G401 (cell line): ENCODE results near the gene PDHX. TPM values are rescaled to one million over a fixed set of nuclear protein-coding genes. Genes with fewer than 3 reads are reported as not detected.

ENCODE experiments used
- DNase-seq: peaks from one replicate; pipeline ENCODE4 v3.0.0-alpha.2; 2015; ENCODE audit warnings: low spot score
- in situ Hi-C: cut with HindIII; loops from 2 replicates; pipeline ENCODE4 v1.10.0; 2016; ENCODE audit warnings: low sequenced_read_pairs, mixed read lengths
- total RNA-seq: library from RNA; depleted of rRNA; stranded (reverse); fragments of >200 nt; shearing (Covaris generic); gene quantifications from 2 replicates; pipeline ENCODE4 v1.2.3, GENCODE V29; 2014

PDHX gene
- total RNA-seq, 1 experiment from 2014 or later: 40.6 TPM

GRCh38 chr11:34941688-34942087 lies 25.3 kb downstream of the PDHX start:
- DNase-seq: peak; percentile 41
- in situ Hi-C loops: no loop called here

GRCh38 chr11:34944692-34945091 lies 28.3 kb downstream of the PDHX start:
- in situ Hi-C loops: no loop called here
- no peak for DNase-seq

- in situ Hi-C loops: no loop called here
- no peak for DNase-seq
Measured at GRCh38 chr11:34948696-34949095, 32.3 kb downstream of the PDHX start.

- no peak for DNase-seq
- in situ Hi-C loops: no loop called here
Measured at GRCh38 chr11:34953955-34954354, 37.5 kb downstream of the PDHX start.

- in situ Hi-C loops: no loop called here
- DNase-seq: no peak
Measured at GRCh38 chr11:34957206-34957605, 40.8 kb downstream of the PDHX start.

- DNase-seq: no peak
- in situ Hi-C loops: no loop called here
Measured at GRCh38 chr11:34957606-34958005, 41.2 kb downstream of the PDHX start.

GRCh38 chr11:34959770-34960169 lies 43.4 kb downstream of the PDHX start:
- in situ Hi-C loops: no loop called here
- no peak for DNase-seq

- in situ Hi-C loops: no loop called here
Measured at GRCh38 chr11:34960277-34960676, 43.9 kb downstream of the PDHX start.

GRCh38 chr11:34962034-34962433 lies 45.6 kb downstream of the PDHX start:
- in situ Hi-C loops: no loop called here
- no peak for DNase-seq

More at GRCh38 chr11:34960277-34960676, 43.9 kb downstream of the PDHX start:
- DNase-seq: peak; percentile 37

- in situ Hi-C loops: no loop called here
- no peak for DNase-seq
Measured at GRCh38 chr11:34963351-34963750, 46.9 kb downstream of the PDHX start.

GRCh38 chr11:34964610-34965331 lies 48.4 kb downstream of the PDHX start:
- in situ Hi-C loops: no loop called here
- DNase-seq: no peak

- DNase-seq: no peak
- in situ Hi-C loops: no loop called here
Measured at GRCh38 chr11:34968862-34969261, 52.4 kb downstream of the PDHX start.

- in situ Hi-C loops: no loop called here
Measured at GRCh38 chr11:34970033-34970432, 53.6 kb downstream of the PDHX start.

GRCh38 chr11:34970480-34970879 lies 54.1 kb downstream of the PDHX start:
- in situ Hi-C loops: no loop called here
- DNase-seq: no peak

More at GRCh38 chr11:34970033-34970432, 53.6 kb downstream of the PDHX start:
- DNase-seq: no peak

- in situ Hi-C loops: no loop called here
Measured at GRCh38 chr11:34971928-34972327, 55.5 kb downstream of the PDHX start.

GRCh38 chr11:34972366-34972765 lies 55.9 kb downstream of the PDHX start:
- in situ Hi-C loops: no loop called here
- no peak for DNase-seq

More at GRCh38 chr11:34971928-34972327, 55.5 kb downstream of the PDHX start:
- DNase-seq: no peak

- in situ Hi-C loops: no loop called here
- no peak for DNase-seq
Measured at GRCh38 chr11:34972892-34973291, 56.5 kb downstream of the PDHX start.

GRCh38 chr11:34975482-34975881 lies 59.1 kb downstream of the PDHX start:
- in situ Hi-C loops: no loop called here

GRCh38 chr11:34976496-34977088 lies 60.2 kb downstream of the PDHX start:
- no peak for DNase-seq
- in situ Hi-C loops: no loop called here

More at GRCh38 chr11:34975482-34975881, 59.1 kb downstream of the PDHX start:
- no peak for DNase-seq

GRCh38 chr11:34977089-34977912 lies 60.9 kb downstream of the PDHX start:
- in situ Hi-C loops: no loop called here
- no peak for DNase-seq
